Astrocyte of the spinal cord (primary cell): ENCODE results near the gene MEAK7.

Experiments used
- DNase-seq: peaks from one replicate; pipeline ENCODE4 v3.0.0; 2011; ENCODE audit warnings: low read depth, low spot score
- H3K4me3 ChIP-seq: 2 replicates; pipeline ENCODE4 v1.5.1; 2011; ENCODE audit warnings: low read depth, mild to moderate bottlenecking, low read length, moderate library complexity
- CTCF ChIP-seq: IDR thresholded peaks from 2 replicates; pipeline ENCODE4 v1.5.1; 2012; ENCODE audit warnings: low read depth, mild to moderate bottlenecking, low read length, inconsistent platforms
- in situ Hi-C: cut with HindIII; loops from 2 replicates; pipeline ENCODE4 v1.10.0; 2017; ENCODE audit warnings: low sequenced_read_pairs

Gene MEAK7

GRCh38 chr16:84534815-84535214 is 30.4 kb upstream of the MEAK7 start:
- in situ Hi-C loops, result no loop called here
- no peak overlapping the region for H3K4me3 ChIP-seq
- no peak for DNase-seq
- no peak for TF ChIP-seq CTCF

- no peak for TF ChIP-seq CTCF
- no peak overlapping the region for H3K4me3 ChIP-seq
- DNase-seq, result no peak
- in situ Hi-C loops, result no loop called here
Measured at GRCh38 chr16:84532855-84533486, 28.5 kb upstream of the MEAK7 start.

GRCh38 chr16:84532291-84532724 is 27.8 kb upstream of the MEAK7 start:
- H3K4me3 ChIP-seq, result no peak overlapping the region
- in situ Hi-C loops, result no loop called here

GRCh38 chr16:84531671-84532111 is 27.2 kb upstream of the MEAK7 start:
- no peak overlapping the region for H3K4me3 ChIP-seq
- no peak for DNase-seq
- no peak for TF ChIP-seq CTCF
- in situ Hi-C loops, result no loop called here

More at GRCh38 chr16:84532291-84532724, 27.8 kb upstream of the MEAK7 start:
- TF ChIP-seq CTCF, result no peak
- DNase-seq, result peak; percentile 87

GRCh38 chr16:84530590-84530989 is 26.1 kb upstream of the MEAK7 start:
- no peak overlapping the region for H3K4me3 ChIP-seq
- no peak for TF ChIP-seq CTCF
- in situ Hi-C loops, result no loop called here
- DNase-seq, result no peak

- in situ Hi-C loops, result no loop called here
- TF ChIP-seq CTCF, result no peak
- DNase-seq, result no peak
- no peak overlapping the region for H3K4me3 ChIP-seq
Measured at GRCh38 chr16:84529607-84530006, 25.1 kb upstream of the MEAK7 start.
